ENCODE data around the gene MVB12B. TPM values are rescaled to one million over a fixed set of nuclear protein-coding genes. Genes with fewer than 3 reads are reported as not detected.

Gene MVB12B
- total and polyA plus RNA-seq, 7 experiments from 2014 or later = 1.6 to 9.7 (median 3.8) TPM

- ChIA-PET CTCF (interaction anchor here (0.7 to 1.5 kb wide), 3 partner anchors 9 to 166 kb away, joined by 3 to 10 read pairs (median 5); no protein-coding TSS in a partner anchor), POLR2A (interaction anchor here (1.5 kb wide), 1 partner anchor 10 kb away, joined by 5 read pairs; no protein-coding TSS in a partner anchor)
- Mint-ChIP-seq H3K4me1 (peaks cover 8 to 31% (median 22%) of the 10 kb centered on the region in 7 donors), H3K27me3 (peaks cover 0 to 46% (median 0%) of the 10 kb centered on the region in 5 donors), H3K27ac (no peak overlapping the region), H3K4me3 (no peak overlapping the region), H3K36me3 (peaks cover 0 to 8% (median 4%) of the 10 kb centered on the region in 5 donors), H3K9me3 (peaks cover 0 to 5% (median 0%) of the 10 kb centered on the region in 11 donors)
- Histone ChIP-seq H3K27ac (ENCODE audit: low read depth, low read length) (no peak overlapping the region), H3K4me1 (ENCODE audit: control insufficient read depth in 2 of 2, insufficient read depth in 2 of 2, low read length in 2 of 2) (peaks cover 12% of the 10 kb centered on the region in 2 donors), H3K27me3 (ENCODE audit: control insufficient read depth in 2 of 2, insufficient read depth in 2 of 2, low read length in 2 of 2) (no peaks in the 10 kb centered on the region), H3K4me3 (ENCODE audit: low read length) (no peak overlapping the region), H3K36me3 (ENCODE audit: control insufficient read depth in 2 of 3, insufficient read depth in 3 of 3, low read length in 3 of 3) (no peaks in the 10 kb centered on the region), H3K9me3 (ENCODE audit: control insufficient read depth in 2 of 3, low read length in 3 of 3) (no peaks in the 10 kb centered on the region)
- no peak for ATAC-seq
- DNase-seq = no peak
- intact Hi-C loops (cut with micrococcal nuclease) = no loop called here
Measured at GRCh38 chr9:126481862-126482261, 155.2 kb downstream of the MVB12B start.

GRCh38 chr9:126482361-126483044, 155.9 kb downstream of the MVB12B start:
- H3K4me3 ChIP-seq (ENCODE audit: low read length) = no peak overlapping the region
- DNase-seq = no peak
- H3K27me3 ChIP-seq (ENCODE audit: control insufficient read depth in 2 of 2, insufficient read depth in 2 of 2, low read length in 2 of 2) = no peaks in the 10 kb centered on the region
- no peak overlapping the region for H3K27ac ChIP-seq (ENCODE audit: low read depth, low read length)
- no peaks in the 10 kb centered on the region for H3K36me3 ChIP-seq (ENCODE audit: control insufficient read depth in 2 of 3, insufficient read depth in 3 of 3, low read length in 3 of 3)
- Mint-ChIP-seq H3K4me3 (no peak overlapping the region), H3K9me3 (peaks cover 0 to 3% (median 0%) of the 10 kb centered on the region in 11 donors), H3K27ac (no peak overlapping the region), H3K36me3 (peaks cover 0 to 5% (median 4%) of the 10 kb centered on the region in 5 donors), H3K4me1 (peaks cover 6 to 31% (median 22%) of the 10 kb centered on the region in 7 donors), H3K27me3 (peaks cover 0 to 42% (median 0%) of the 10 kb centered on the region in 5 donors)
- no peak for ATAC-seq
- H3K4me1 ChIP-seq (ENCODE audit: control insufficient read depth in 2 of 2, insufficient read depth in 2 of 2, low read length in 2 of 2) = peaks cover 12% of the 10 kb centered on the region in 2 donors
- intact Hi-C loops (cut with micrococcal nuclease) = no loop called here
- POLR2A ChIA-PET = interaction anchor here (0.8 to 1.5 kb wide), 2 partner anchors 11 to 57 kb away, joined by 3 to 5 read pairs; no protein-coding TSS in a partner anchor
- H3K9me3 ChIP-seq (ENCODE audit: control insufficient read depth in 2 of 3, low read length in 3 of 3) = no peaks in the 10 kb centered on the region
- CTCF ChIA-PET = interaction anchor here (0.7 to 1.5 kb wide), 4 partner anchors 9 to 167 kb away, joined by 3 to 10 read pairs (median 4); no protein-coding TSS in a partner anchor

GRCh38 chr9:126483468-126484073, 156.9 kb downstream of the MVB12B start:
- H3K27ac ChIP-seq (ENCODE audit: low read depth, low read length) = no peak overlapping the region
- no peak for ATAC-seq

GRCh38 chr9:126485662-126486061, 159.0 kb downstream of the MVB12B start:
- CTCF ChIA-PET = interaction anchor here (1.2 kb wide), 1 partner anchor 11 kb away, joined by 3 read pairs; no protein-coding TSS in a partner anchor
- Histone ChIP-seq H3K27me3 (ENCODE audit: control insufficient read depth in 2 of 2, insufficient read depth in 2 of 2, low read length in 2 of 2) (no peaks in the 10 kb centered on the region), H3K27ac (ENCODE audit: low read depth, low read length) (no peak overlapping the region), H3K36me3 (ENCODE audit: control insufficient read depth in 2 of 3, insufficient read depth in 3 of 3, low read length in 3 of 3) (no peaks in the 10 kb centered on the region), H3K4me3 (ENCODE audit: low read length) (no peak overlapping the region), H3K9me3 (ENCODE audit: control insufficient read depth in 2 of 3, low read length in 3 of 3) (no peaks in the 10 kb centered on the region), H3K4me1 (ENCODE audit: control insufficient read depth in 2 of 2, insufficient read depth in 2 of 2, low read length in 2 of 2) (peaks cover 12% of the 10 kb centered on the region in 2 donors)
- Mint-ChIP-seq H3K4me1 (peaks cover 6 to 29% (median 19%) of the 10 kb centered on the region in 7 donors), H3K27ac (no peak overlapping the region), H3K4me3 (no peak overlapping the region), H3K9me3 (peaks cover 0 to 1% (median 0%) of the 10 kb centered on the region in 11 donors), H3K36me3 (peaks cover 0 to 4% (median 0%) of the 10 kb centered on the region in 5 donors), H3K27me3 (peaks cover 0 to 42% (median 0%) of the 10 kb centered on the region in 5 donors)
- intact Hi-C loops (cut with micrococcal nuclease) = no loop called here
- ATAC-seq = no peak
- POLR2A ChIA-PET = no interaction called here
- no peak for DNase-seq

More at GRCh38 chr9:126483468-126484073, 156.9 kb downstream of the MVB12B start:
- peaks cover 12% of the 10 kb centered on the region in 2 donors for H3K4me1 ChIP-seq (ENCODE audit: control insufficient read depth in 2 of 2, insufficient read depth in 2 of 2, low read length in 2 of 2)
- intact Hi-C loops (cut with micrococcal nuclease) = no loop called here
- H3K27me3 ChIP-seq (ENCODE audit: control insufficient read depth in 2 of 2, insufficient read depth in 2 of 2, low read length in 2 of 2) = no peaks in the 10 kb centered on the region
- peaks cover 0 to 5% (median 4%) of the 10 kb centered on the region in 5 donors for H3K36me3 Mint-ChIP-seq
- H3K4me1 Mint-ChIP-seq = peaks cover 6 to 30% (median 20%) of the 10 kb centered on the region in 7 donors
- ChIA-PET POLR2A (interaction anchor here (0.8 kb wide), 1 partner anchor 58 kb away, joined by 3 read pairs; no protein-coding TSS in a partner anchor), CTCF (interaction anchor here (1.0 kb wide), 1 partner anchor 8 kb away, joined by 4 read pairs; no protein-coding TSS in a partner anchor)
- H3K9me3 Mint-ChIP-seq = peaks cover 0 to 1% (median 0%) of the 10 kb centered on the region in 11 donors
- peak overlapping the region in 3 of 9 donors; percentile 25 to 63 (median 38) for H3K27ac Mint-ChIP-seq
- H3K9me3 ChIP-seq (ENCODE audit: control insufficient read depth in 2 of 3, low read length in 3 of 3) = no peaks in the 10 kb centered on the region
- H3K36me3 ChIP-seq (ENCODE audit: control insufficient read depth in 2 of 3, insufficient read depth in 3 of 3, low read length in 3 of 3) = no peaks in the 10 kb centered on the region
- H3K4me3 ChIP-seq (ENCODE audit: low read length) = no peak overlapping the region
- DNase-seq = no peak
- peaks cover 0 to 46% (median 0%) of the 10 kb centered on the region in 5 donors for H3K27me3 Mint-ChIP-seq
- H3K4me3 Mint-ChIP-seq = peak overlapping the region in 2 of 10 donors; percentile 19 to 36

GRCh38 chr9:126486276-126486675, 159.6 kb downstream of the MVB12B start:
- ChIA-PET CTCF (interaction anchor here (1.2 kb wide), 1 partner anchor 11 kb away, joined by 3 read pairs; no protein-coding TSS in a partner anchor), POLR2A (no interaction called here)
- Mint-ChIP-seq H3K4me1 (peaks cover 6 to 28% (median 19%) of the 10 kb centered on the region in 7 donors), H3K9me3 (peaks cover 0 to 1% (median 0%) of the 10 kb centered on the region in 11 donors), H3K27ac (no peak overlapping the region), H3K27me3 (peaks cover 0 to 41% (median 0%) of the 10 kb centered on the region in 5 donors), H3K4me3 (no peak overlapping the region), H3K36me3 (peaks cover 0 to under 1% (median 0%) of the 10 kb centered on the region in 5 donors)
- ATAC-seq (no peak), DNase-seq (no peak)
- no peaks in the 10 kb centered on the region for H3K27me3 ChIP-seq (ENCODE audit: control insufficient read depth in 2 of 2, insufficient read depth in 2 of 2, low read length in 2 of 2)
- no peaks in the 10 kb centered on the region for H3K36me3 ChIP-seq (ENCODE audit: control insufficient read depth in 2 of 3, insufficient read depth in 3 of 3, low read length in 3 of 3)
- H3K4me3 ChIP-seq (ENCODE audit: low read length) = no peak overlapping the region
- peaks cover 17 to 18% of the 10 kb centered on the region in 2 donors for H3K4me1 ChIP-seq (ENCODE audit: control insufficient read depth in 2 of 2, insufficient read depth in 2 of 2, low read length in 2 of 2)
- intact Hi-C loops (cut with micrococcal nuclease) = no loop called here
- no peaks in the 10 kb centered on the region for H3K9me3 ChIP-seq (ENCODE audit: control insufficient read depth in 2 of 3, low read length in 3 of 3)
- no peak overlapping the region for H3K27ac ChIP-seq (ENCODE audit: low read depth, low read length)

GRCh38 chr9:126487856-126488255, 161.2 kb downstream of the MVB12B start:
- intact Hi-C loops (cut with micrococcal nuclease) = no loop called here
- H3K4me3 Mint-ChIP-seq = no peak overlapping the region
- peak overlapping the region in 1 of 9 donors; percentile 9 for H3K27ac Mint-ChIP-seq
- ChIA-PET POLR2A (interaction anchor here (0.6 kb wide), 1 partner anchor 667 kb away, joined by 3 read pairs; no protein-coding TSS in a partner anchor), CTCF (interaction anchor here (1.0 to 1.5 kb wide), 2 partner anchors 16 to 171 kb away, joined by 3 to 4 read pairs; no protein-coding TSS in a partner anchor)
- peaks cover 17 to 18% of the 10 kb centered on the region in 2 donors for H3K4me1 ChIP-seq (ENCODE audit: control insufficient read depth in 2 of 2, insufficient read depth in 2 of 2, low read length in 2 of 2)
- H3K27me3 ChIP-seq (ENCODE audit: control insufficient read depth in 2 of 2, insufficient read depth in 2 of 2, low read length in 2 of 2) = no peaks in the 10 kb centered on the region
- no peaks in the 10 kb centered on the region for H3K36me3 ChIP-seq (ENCODE audit: control insufficient read depth in 2 of 3, insufficient read depth in 3 of 3, low read length in 3 of 3)
- no peak for ATAC-seq
- H3K4me1 Mint-ChIP-seq = peaks cover 6 to 24% (median 20%) of the 10 kb centered on the region in 7 donors
- no peak overlapping the region for H3K4me3 ChIP-seq (ENCODE audit: low read length)
- DNase-seq = no peak
- H3K36me3 Mint-ChIP-seq = no peaks in the 10 kb centered on the region
- H3K27me3 Mint-ChIP-seq = peaks cover 0 to 46% (median 0%) of the 10 kb centered on the region in 5 donors
- no peak overlapping the region for H3K27ac ChIP-seq (ENCODE audit: low read depth, low read length)
- H3K9me3 Mint-ChIP-seq = no peaks in the 10 kb centered on the region
- no peaks in the 10 kb centered on the region for H3K9me3 ChIP-seq (ENCODE audit: control insufficient read depth in 2 of 3, low read length in 3 of 3)

Measured in naive thymus-derived CD4-positive, alpha-beta T cell (primary cell).